ENCODE data around the gene HMCN1.

HMCN1 gene

DNA sequence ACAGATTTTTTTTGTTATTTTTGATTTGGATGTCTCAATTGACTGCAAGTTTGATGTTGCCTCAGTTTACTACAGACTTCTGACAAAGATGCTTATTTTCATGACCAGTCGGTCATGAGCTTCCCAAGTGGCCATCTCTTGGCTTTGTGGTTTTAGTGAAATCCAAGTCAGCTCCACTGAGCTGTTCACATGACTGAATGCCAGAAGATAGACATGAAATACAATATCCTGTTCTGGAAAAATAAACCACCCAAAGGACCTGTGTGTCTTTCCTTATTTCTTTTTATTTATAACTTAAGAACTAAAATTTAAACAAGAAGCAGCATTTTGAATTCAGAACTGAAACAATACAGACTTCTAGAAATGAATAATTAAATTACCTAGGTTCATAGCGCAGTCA is 89.3 kb downstream of the HMCN1 start:
- H3K4me3 ChIP-seq (ENCODE audit: low read depth, low read length): no peak overlapping the region
- H3K27me3 ChIP-seq: no peaks in the 10 kb centered on the region
- TF ChIP-seq, protein P1, sequence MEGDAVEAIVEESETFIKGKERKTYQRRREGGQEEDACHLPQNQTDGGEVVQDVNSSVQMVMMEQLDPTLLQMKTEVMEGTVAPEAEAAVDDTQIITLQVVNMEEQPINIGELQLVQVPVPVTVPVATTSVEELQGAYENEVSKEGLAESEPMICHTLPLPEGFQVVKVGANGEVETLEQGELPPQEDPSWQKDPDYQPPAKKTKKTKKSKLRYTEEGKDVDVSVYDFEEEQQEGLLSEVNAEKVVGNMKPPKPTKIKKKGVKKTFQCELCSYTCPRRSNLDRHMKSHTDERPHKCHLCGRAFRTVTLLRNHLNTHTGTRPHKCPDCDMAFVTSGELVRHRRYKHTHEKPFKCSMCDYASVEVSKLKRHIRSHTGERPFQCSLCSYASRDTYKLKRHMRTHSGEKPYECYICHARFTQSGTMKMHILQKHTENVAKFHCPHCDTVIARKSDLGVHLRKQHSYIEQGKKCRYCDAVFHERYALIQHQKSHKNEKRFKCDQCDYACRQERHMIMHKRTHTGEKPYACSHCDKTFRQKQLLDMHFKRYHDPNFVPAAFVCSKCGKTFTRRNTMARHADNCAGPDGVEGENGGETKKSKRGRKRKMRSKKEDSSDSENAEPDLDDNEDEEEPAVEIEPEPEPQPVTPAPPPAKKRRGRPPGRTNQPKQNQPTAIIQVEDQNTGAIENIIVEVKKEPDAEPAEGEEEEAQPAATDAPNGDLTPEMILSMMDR (IDR thresholded peaks at IDR 0.05; ENCODE audit: low read depth, low read length): no peak
- H3K4me1 ChIP-seq: no peaks in the 10 kb centered on the region
- no peaks in the 10 kb centered on the region for H3K36me3 ChIP-seq
- DNase-seq: no peak
- no peaks in the 10 kb centered on the region for H3K9me3 ChIP-seq

DNA sequence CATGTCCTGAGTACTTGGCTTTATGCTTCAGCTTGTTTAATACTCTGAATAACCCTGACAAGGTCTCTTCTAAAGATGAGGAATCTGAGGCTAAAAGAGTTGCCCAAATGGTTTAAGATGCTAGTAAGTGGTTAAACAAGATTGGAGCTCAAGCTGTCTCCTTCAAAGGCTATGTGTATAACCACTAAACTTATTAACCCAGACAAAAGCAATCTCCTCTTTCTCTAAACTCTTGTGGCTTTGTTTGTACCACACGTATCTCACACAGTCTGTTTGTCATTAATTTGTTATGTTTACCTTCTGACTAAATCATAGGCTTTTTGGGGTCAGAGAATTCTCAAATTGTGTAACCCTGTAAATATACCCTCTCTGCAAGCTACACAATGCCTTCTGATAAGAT is 89.9 kb downstream of the HMCN1 start:
- Histone ChIP-seq H3K36me3 (no peaks in the 10 kb centered on the region), H3K27me3 (no peaks in the 10 kb centered on the region), H3K9me3 (no peaks in the 10 kb centered on the region), H3K4me3 (ENCODE audit: low read depth, low read length) (no peak overlapping the region), H3K4me1 (no peaks in the 10 kb centered on the region)
- TF ChIP-seq, protein P1 (IDR thresholded peaks at IDR 0.05; ENCODE audit: low read depth, low read length): no peak
- DNase-seq: no peak

DNA sequence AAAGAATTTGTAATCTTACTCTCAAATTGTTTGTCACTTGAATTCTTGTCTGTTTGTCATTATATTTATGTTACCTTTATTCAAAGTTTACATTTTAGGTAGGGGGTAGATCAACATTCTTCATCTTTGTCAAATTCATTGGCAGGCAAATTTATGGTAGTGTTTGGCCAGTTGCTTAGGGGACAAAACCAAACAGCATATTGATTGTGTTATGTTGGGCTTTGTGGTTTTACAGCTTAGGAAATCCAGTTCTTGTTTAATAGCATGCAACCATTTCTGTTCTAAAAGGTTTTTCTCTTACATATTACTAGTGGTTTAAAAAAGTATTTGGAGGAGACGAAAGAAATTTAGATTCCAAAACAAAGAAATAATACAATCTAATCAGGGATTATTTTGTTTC is 91.4 kb downstream of the HMCN1 start:
- Histone ChIP-seq H3K27me3 (no peaks in the 10 kb centered on the region), H3K9me3 (no peaks in the 10 kb centered on the region), H3K4me3 (ENCODE audit: low read depth, low read length) (no peak overlapping the region), H3K36me3 (no peaks in the 10 kb centered on the region), H3K4me1 (no peaks in the 10 kb centered on the region)
- DNase-seq: no peak
- TF ChIP-seq, protein P1 (IDR thresholded peaks at IDR 0.05; ENCODE audit: low read depth, low read length): no peak

- TF ChIP-seq, protein P1 (IDR thresholded peaks at IDR 0.05; ENCODE audit: low read depth, low read length): no peak
- Histone ChIP-seq H3K36me3 (no peaks in the 10 kb centered on the region), H3K9me3 (no peaks in the 10 kb centered on the region), H3K27me3 (no peaks in the 10 kb centered on the region), H3K4me3 (ENCODE audit: low read depth, low read length) (no peak overlapping the region), H3K4me1 (no peaks in the 10 kb centered on the region)
- no peak for DNase-seq
Observed at GRCh38 chr1:185834371-185834905, 100.2 kb downstream of the HMCN1 start.

GRCh38 chr1:185835191-185835590 is 101.0 kb downstream of the HMCN1 start:
- H3K9me3 ChIP-seq: no peaks in the 10 kb centered on the region
- H3K36me3 ChIP-seq: no peaks in the 10 kb centered on the region

GRCh38 chr1:185837711-185838110 is 103.5 kb downstream of the HMCN1 start:
- Histone ChIP-seq H3K4me3 (ENCODE audit: low read depth, low read length) (no peak overlapping the region), H3K27me3 (no peaks in the 10 kb centered on the region), H3K36me3 (no peaks in the 10 kb centered on the region), H3K9me3 (no peaks in the 10 kb centered on the region), H3K4me1 (no peaks in the 10 kb centered on the region)
- no peak for DNase-seq
- TF ChIP-seq, protein P1 (IDR thresholded peaks at IDR 0.05; ENCODE audit: low read depth, low read length): no peak

More at GRCh38 chr1:185835191-185835590, 101.0 kb downstream of the HMCN1 start:
- no peak for DNase-seq
- TF ChIP-seq, protein P1 (IDR thresholded peaks at IDR 0.05; ENCODE audit: low read depth, low read length): no peak
- Histone ChIP-seq H3K27me3 (no peaks in the 10 kb centered on the region), H3K4me1 (no peaks in the 10 kb centered on the region), H3K4me3 (ENCODE audit: low read depth, low read length) (no peak overlapping the region)

Measured in BE2C (cell line).